NCI-H1417 (cell line): ENCODE results near the gene NTN4.
"Not testable (repeated sequence)": the region's sequence is repeated elsewhere in the genome, so short reads cannot be mapped to it uniquely, and the experiment has no call there.

Experiments used
- DNase-seq, 3 experiments: peaks; one replicate each; lab custom pipeline; 2025; lab: John Stamatoyannopoulos, UW

NTN4 gene

GRCh38 chr12:95790033-95790916 is at the start of gene NTN4:
TSS of gene NTN4 (minus strand) at chr12:95790764. CDS start at chr12:95790309, 455 bp downstream.
- DNase-seq: peak; percentile 12 to 73 (median 65)

DNA sequence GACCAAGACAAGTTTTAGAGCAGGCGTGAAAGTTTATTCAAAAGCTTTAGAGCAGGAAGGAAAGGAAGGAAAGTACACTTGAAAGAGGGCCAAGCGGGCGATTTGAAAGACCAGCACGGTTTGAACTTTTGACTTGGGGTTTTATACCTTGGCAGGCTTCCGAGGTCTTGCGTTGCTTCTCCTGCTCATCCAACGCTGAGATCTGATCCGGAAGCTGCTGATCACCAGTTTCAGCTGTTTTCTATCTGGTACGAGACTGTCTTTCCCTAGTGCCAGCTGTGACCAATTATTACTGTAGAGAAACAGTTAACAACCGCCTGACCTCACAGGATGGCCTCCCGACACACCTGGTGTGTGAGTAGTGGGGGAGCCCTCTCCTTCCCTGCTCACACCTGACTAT is 47.6 kb upstream of the NTN4 start:
- peak in 2 of 3 experiments; percentile 47 to 77 for DNase-seq

DNA sequence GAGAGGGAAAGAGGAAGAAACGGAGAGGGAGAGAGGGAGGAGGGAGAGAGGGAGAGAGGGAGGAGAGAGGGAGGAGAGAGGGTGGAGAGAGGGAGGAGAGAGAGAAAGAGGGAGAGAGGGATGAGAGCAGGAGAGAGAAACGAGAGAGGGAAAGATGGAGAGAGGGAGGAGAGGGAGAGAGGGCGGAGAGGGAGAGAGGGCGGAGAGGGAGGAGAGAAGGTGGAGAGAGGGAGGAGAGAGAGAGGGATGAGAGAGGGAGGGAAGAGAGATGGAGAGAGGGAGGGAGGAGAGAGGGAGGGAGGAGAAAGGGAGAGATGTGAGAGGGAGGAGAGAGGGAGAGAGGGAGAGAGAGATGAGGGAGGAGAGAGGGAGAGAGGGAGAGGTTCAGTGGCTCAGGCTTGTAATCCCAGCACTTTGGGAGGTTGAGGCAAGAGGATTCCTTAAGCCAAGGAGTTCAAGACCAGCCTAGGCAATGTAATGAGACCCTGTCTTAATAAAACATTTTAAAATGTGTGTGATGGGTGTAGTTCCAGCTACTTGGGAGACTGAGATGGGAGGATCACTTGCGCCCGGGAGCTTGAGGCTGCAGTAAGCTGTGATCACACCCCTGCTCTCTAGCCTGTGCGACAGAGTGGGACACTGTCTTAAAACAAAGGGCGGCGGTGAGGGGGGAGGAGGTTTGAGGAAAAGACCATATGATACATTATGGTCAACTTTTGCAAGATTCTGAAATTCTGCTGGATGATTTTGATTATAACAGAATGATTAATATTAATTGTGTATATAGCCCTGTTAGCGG is 46.9 kb upstream of the NTN4 start:
- DNase-seq: no peak

DNA sequence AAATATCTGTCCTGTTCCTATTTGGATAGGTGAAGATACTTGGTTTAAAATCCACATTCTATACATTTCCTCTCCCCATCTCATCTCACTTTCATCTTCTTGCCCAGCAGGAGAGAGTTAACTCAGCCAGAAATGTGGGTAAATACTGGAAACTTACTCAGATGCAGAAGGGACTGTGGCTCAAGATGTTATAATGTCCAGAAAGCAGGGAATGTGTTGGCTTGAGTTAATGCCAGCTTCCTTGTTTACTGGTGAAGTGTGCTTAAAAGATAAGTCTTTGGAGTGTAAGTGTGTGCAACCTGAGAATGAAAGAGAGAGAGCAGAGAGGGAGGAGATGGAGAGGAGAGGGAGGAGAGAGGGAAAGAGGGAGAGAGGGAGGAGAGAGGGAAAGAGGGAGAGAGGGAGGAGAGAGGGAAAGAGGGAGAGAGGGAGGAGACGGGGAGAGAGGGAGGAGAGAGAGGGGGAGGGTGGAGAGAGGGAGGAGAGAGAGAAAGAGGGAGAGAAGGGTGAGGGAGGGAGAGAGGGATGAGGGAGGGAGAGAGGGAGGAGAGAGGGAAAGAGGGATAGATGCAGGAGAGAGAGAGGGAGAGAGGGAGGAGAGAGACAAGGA is 46.2 kb upstream of the NTN4 start:
- DNase-seq: no peak

GRCh38 chr12:95836185-95836609 is 45.6 kb upstream of the NTN4 start:
- peak; percentile 22 to 82 (median 24) for DNase-seq

- no peak for DNase-seq
Observed at GRCh38 chr12:95834572-95834971, 44.0 kb upstream of the NTN4 start.

DNA sequence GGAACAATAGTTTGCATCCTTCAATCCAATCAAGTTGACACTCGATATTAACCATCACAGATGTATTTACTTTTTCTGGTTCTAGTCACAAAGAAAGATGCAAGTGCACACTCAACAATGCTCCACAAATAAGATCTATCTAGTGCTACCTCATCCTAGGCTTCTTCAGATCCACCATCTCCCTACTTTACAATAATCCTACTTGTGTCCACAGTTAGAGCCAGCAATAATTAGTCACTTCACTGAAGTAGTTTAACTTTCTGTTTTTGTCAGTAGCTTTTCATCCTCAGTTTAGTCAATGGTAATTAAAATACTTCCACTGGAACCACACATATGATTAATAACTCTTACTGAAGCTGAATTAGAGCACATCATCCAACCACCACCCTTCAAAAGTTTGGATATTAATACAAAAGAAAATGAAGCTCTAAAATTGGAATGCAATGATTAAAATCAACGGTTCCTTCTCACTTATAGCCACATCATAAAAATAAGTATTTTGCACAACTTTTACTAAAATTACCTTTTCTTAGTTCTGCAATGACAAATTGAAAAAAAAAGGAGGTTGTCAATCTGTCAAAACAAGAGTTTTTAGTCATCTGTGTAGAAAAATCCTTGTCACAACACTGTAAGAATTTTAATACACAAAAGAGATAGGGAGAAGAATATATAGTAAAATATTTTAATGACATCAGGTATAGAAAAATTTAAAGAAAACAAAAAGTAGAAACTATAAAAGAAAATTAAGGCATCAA is 39.9 kb upstream of the NTN4 start:
- DNase-seq: no peak

DNA sequence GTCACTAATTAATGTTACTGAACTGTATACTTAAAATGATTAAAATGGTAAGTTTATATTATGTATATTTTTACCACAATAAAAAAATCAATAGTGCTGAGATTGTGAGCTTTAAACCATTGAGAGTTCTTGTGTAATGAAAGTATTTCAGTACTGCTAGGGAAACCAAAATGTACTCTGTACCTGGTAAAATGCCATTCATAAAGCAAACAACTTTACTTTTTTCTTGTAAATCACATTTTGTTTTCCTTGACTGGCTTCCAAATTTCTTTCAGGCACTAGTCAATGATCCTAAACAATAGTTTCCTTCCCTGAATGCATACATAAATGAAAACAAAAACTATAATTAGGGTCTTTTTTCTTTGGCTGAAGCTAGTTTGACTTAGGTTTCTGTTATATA is 38.8 kb upstream of the NTN4 start:
- no peak for DNase-seq

DNA sequence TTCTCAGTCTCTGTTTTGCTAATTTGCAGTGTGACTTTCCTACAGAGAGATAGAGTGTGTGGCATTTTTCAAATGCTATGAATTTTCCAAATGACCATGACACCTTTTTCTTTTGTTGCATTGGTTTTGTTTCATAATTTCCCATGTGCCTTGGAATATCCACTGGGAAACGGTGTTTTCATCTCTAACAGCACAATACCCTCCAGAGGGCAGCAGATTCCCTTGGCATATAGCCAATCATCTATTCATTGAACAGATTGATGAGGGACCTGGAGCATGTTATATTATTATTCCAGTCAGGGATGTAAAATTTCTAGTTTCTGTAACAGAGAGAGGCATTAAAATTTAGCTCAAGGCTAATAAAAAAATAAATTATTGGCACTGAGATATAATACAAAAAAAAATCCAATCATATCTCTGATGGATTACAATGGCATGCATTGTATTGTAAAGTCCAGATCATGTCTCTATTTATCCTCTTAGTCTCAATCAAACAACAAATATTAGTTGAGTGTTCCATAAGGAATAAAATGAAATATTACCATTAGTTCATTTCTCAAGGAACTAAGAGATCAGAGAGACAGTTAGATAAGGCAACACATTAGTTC is 29.6 kb upstream of the NTN4 start:
- peak; percentile 49 to 88 (median 66) for DNase-seq

DNA sequence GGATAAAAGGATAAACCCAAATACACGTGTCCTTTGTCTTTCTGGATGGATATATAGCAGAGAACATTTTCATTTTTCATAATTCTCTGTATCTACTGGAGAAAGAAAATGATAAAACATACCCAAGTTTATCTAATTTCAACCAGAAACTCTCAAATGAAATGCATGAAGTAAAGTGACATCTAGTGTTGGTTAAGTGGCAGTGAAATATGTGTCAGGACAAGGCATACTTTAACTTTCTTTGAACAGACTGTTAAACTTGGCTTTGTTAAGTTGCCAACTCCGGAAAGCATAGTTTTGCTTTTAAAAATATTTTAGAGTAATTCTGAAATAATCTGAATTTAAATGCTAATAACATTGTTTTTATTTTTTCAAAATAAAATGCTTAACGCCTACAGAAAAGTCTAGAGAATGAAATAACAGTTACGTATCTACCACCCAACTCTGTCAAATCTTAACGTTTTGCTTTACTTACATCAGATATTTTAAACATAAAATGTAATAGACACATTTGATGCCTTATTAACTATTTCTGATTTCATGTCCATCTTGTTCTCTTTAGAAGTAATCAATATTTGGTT is 25.2 kb upstream of the NTN4 start:
- peak in 2 of 3 experiments; percentile 32 to 51 for DNase-seq

- DNase-seq: not testable (repeated sequence)
Observed at GRCh38 chr12:95812155-95812554, 21.6 kb upstream of the NTN4 start.

DNA sequence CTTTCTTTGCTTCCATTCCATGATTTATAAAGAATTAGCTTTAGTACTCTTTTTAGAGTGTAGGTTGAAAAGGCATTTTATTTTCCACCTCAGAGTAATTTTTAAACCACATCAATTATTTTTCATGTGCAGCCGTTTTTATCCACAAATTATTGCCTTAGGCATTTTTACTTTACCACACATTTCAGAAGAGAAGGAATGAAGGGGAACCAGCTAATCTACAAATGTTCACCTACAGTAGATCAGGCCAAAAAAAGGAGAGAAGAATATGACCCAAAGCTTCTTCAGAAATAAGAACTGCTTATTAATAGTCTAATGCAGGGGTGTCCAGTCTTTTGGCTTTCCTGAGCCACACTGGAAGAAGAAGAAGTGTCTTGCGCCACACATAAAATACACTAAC is 19.8 kb upstream of the NTN4 start:
- DNase-seq: no peak

- no peak for DNase-seq
Observed at GRCh38 chr12:95809000-95809680, 18.6 kb upstream of the NTN4 start.

DNA sequence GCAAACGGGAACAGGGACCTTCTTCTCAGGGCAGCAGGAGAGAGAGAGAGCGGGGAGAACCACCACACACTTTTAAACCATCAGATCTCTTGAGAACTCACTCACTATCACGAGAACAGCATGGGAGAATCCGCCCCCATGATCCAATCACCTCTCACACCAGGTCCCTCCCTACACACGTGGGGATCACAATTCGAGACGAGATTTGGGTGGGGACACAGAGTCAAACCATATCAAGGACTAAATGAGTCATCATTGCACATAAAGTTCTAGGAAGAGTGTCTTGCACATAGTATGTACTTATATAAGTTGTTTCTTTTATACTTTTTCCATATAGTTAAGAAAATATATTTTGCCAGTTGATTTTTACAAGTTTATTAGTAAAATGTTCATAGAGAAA is 17.6 kb upstream of the NTN4 start:
- no peak for DNase-seq

DNA sequence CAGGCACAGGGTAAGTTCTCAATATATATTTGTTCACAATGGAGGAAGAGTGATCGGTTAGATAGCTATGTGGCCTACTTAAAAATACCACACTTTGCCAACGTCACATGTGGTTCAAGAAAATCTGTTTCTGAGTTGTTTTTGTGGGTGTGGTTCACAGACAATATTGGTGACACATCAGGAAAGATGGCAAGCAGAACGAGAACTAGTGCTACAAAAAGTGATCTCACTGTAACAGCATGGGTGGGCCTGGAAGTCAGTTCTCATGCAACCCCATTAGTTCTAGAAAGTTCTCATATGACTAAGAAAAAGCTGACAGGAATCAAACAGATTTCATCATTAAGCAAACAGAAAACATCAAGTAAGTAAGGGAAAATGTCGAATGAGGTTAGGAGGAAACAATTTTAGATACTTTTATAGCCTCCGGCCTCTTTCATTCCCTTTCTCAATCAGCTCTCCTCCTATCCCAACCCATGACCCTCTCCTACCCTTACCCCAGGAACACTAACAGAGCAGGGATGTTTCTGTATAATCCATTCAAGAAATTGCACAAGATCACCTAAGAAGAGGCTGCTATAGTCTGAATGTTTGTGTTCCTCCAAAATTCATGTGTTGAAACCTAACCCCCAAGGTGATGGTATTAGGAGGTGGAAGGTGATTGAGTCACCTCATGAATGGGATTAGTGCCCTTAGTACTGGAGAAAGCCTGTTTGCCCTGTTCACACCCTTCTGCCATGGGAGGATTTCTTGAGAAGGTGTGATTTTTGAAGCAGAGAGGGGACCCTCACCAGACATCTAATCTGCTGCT is 15.5 kb upstream of the NTN4 start:
- DNase-seq: no peak

GRCh38 chr12:95804291-95804690 is 13.7 kb upstream of the NTN4 start:
- no peak for DNase-seq

DNA sequence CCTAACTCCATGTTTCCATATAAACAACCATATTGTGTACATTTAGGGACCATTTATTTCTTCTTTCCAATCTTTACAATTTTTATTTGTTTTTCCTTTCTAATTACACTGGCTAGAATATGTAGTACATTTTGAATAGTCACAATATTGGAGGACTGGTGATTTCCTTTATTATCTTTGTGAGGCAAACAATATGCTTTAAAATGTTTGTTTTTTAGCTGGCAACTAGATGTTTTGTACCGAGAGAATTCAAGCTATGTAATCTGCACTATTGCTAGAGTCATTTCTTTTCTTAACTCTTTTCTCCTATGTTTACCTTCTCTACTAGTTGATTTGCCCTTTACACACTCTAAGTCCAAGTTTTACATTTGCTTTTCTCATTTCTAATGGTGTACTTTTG is 13.3 kb upstream of the NTN4 start:
- DNase-seq: no peak

DNA sequence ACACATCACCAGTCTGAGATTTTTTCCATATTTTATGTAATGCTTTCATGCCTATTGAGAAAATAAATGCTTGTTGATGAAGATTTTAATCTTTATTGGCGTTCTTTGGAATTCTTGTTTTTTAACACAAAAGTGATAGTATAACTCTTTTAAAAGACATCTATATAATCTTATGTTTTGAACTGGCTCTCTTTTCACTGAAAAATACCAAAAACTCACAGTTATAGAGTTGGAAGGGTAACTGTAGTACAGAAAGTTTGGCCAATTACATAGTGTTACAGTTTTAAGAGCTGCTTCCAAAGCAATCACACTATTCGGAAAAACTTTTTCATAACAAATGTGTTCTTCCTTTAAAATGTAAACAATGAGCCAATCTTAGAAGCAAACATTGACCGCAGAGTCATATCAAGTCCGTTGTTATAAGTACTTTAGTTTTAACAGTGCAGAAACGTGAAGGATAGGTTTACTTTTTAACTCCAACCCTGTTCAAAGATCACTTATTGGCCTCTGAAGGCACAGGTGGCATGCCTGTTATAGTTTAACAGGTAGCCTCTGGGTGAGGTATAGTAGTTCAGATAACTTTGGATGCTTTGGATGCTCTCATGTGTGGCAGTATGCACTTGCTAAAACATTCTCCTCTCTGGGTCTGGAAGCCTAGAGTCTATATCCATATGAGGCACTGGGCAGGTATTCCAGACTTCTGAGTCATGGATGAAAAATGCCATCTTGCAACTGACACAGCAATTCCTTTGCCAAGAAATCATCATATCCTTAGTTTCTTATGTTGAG is 12.1 kb upstream of the NTN4 start:
- DNase-seq: no peak

DNA sequence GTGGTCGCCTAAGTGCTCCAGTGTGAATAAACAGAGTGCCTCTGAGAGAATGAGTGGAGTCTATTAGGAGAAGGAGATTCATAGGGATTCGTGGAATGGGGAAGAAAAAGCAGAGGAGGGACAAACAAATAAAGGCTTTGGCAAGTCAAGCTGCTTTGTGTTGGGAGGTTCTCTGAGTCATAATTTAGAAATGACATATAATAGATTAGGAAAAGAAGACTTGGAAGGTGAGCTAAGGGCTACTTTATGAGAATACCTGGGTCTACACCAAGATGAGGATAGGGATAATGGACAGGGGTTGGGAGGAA is 6.4 kb upstream of the NTN4 start:
- DNase-seq: no peak
